Panc1 (cell line): ENCODE measurements around the gene ASPSCR1. TPM values are rescaled to one million over a fixed set of nuclear protein-coding genes. Genes with fewer than 3 reads are reported as not detected.

Experiments used
- ATAC-seq: fragments of 200-7000 bp; cut with Tn5 transposase; 2 replicates; pipeline ENCODE4 v1.9.1; 2020; ENCODE audit warnings: mild to moderate bottlenecking, moderate library complexity
- BruUV-seq: library from RNA; stranded (reverse); fragments of 400-500 nt; replicated peaks from 2 replicates; lab custom pipeline; 2021; lab: Mats Ljungman, UMichigan
- CTCF ChIA-PET: fragments of 300-600 bp; sonication (Branson Sonifier 250); formaldehyde crosslinking; loops from one replicate; lab custom pipeline; 2022; ENCODE audit warnings: antibody characterized with exemption; lab: Charles Lee
- POLR2A ChIA-PET: fragments of 300-600 bp; sonication (Branson Sonifier 250); formaldehyde crosslinking; loops from one replicate; lab custom pipeline; 2022; ENCODE audit warnings: antibody characterized with exemption; lab: Charles Lee
- DNase-seq: peaks from one replicate; pipeline ENCODE4 v3.0.0-alpha.2; 2010; ENCODE audit warnings: low read depth, low spot score
- H3K27ac ChIP-seq: 2 replicates; pipeline ENCODE4 v1.5.1; 2011; ENCODE audit warnings: mild to moderate bottlenecking, low read length, inconsistent platforms
- H3K27me3 ChIP-seq: fragments of 200-500 bp; sonication (Bioruptor generic); 2 replicates; pipeline ENCODE4 v1.6.0; 2014; ENCODE audit warnings: low read length, inconsistent platforms; ENCODE audit not compliant: control insufficient read depth, insufficient read depth
- H3K36me3 ChIP-seq: fragments of 200-500 bp; sonication (Bioruptor generic); 2 replicates; pipeline ENCODE4 v1.5.1; 2014; ENCODE audit warnings: inconsistent platforms, mild to moderate bottlenecking, low read length, moderate library complexity; ENCODE audit not compliant: control insufficient read depth, insufficient read depth
- H3K4me1 ChIP-seq: 2 replicates; pipeline ENCODE4 v1.5.1; 2011; ENCODE audit warnings: inconsistent platforms, mild to moderate bottlenecking, low read length, moderate library complexity; ENCODE audit not compliant: control insufficient read depth, insufficient read depth
- H3K4me3 ChIP-seq, 2 experiments: 2 replicates each; pipeline ENCODE4 v1.5.1; 2011 to 2012; ENCODE audit warnings: low read depth in 2 of 2, low read length in 2 of 2, mild to moderate bottlenecking in 2 of 2, inconsistent platforms in 1 of 2, moderate library complexity in 1 of 2
- H3K9me3 ChIP-seq: fragments of 200-500 bp; sonication (Bioruptor generic); 2 replicates; pipeline ENCODE4 v1.5.1; 2014; ENCODE audit warnings: low read depth, mild to moderate bottlenecking, inconsistent platforms, low read length, moderate library complexity; ENCODE audit not compliant: control insufficient read depth, insufficient read depth
- CTCF ChIP-seq: fragments of 450-650 bp; IDR thresholded peaks from 2 replicates; pipeline ENCODE4 v1.5.1; 2017; ENCODE audit warnings: mild to moderate bottlenecking
- POLR2AphosphoS5 ChIP-seq: IDR thresholded peaks from 2 replicates; pipeline ENCODE4 v1.6.1; 2012; ENCODE audit warnings: mild to moderate bottlenecking, low read depth, low read length, moderate library complexity
- REST ChIP-seq, 2 experiments: IDR thresholded peaks; 2 replicates each; pipeline ENCODE4 v1.6.1; 2011 to 2012; ENCODE audit warnings: low read depth in 2 of 2, control low read depth in 1 of 2, low read length in 1 of 2, mild to moderate bottlenecking in 1 of 2, moderate library complexity in 1 of 2; ENCODE audit not compliant: insufficient read depth in 1 of 2
- SIN3A ChIP-seq: IDR thresholded peaks from 2 replicates; pipeline ENCODE4 v1.6.1; 2012; ENCODE audit warnings: low read depth, mild to moderate bottlenecking, low read length, moderate library complexity, borderline replicate concordance; ENCODE audit not compliant: insufficient read depth
- TCF7L2 ChIP-seq: IDR thresholded peaks from 2 replicates; pipeline ENCODE4 v1.6.1; 2011; ENCODE audit warnings: mild to moderate bottlenecking, low read depth, low read length, inconsistent platforms
- in situ Hi-C: cut with HindIII; loops from 2 replicates; pipeline ENCODE4 v1.10.0; 2016; ENCODE audit warnings: low sequenced_read_pairs, low pct_unique_long_range_greater_than_20kb
- intact Hi-C: fragments of 100-400 bp; cut with micrococcal nuclease; formaldehyde crosslinking; loops from one replicate; pipeline ENCODE4 v1.10.0; 2022; ENCODE audit not compliant: unreplicated experiment
- total RNA-seq: library from RNA; stranded (reverse); gene quantifications from one replicate; pipeline ENCODE4 v1.2.1, GENCODE V29; 2021; ENCODE audit not compliant: unreplicated experiment

The ASPSCR1 gene
- total RNA-seq, 1 experiment from 2014 or later: 64.7 TPM

DNA sequence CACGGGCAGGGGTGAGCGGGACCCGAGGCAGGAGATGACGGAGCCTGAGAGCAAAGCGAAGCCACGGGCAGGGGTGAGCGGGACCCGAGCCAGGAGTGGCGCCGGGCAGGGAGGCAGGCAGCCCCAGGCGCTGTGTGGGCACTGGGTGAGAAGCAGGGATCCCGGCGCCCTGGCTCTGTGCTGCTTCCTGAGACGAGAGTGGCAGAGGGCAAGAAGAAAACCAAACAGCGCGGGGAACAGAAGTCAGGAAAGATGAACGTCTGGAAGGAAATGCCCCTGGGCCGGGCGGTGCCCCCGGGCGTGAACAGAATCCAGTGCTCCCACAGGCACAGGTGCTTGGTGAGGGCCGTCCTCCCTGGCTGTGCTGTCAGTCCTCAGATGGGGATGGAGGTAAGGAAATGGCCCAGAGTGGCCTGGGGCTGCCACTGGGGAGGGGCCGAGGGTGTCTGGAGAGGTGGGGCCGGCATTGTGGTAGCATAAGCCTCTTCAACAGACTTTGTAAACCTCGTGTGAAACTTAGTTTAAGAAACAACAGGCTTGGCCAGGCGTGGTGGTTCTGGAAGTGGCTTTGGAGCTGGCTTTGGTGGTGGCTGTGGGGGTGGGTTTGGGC lies 9.8 kb downstream of the ASPSCR1 start:
- TF ChIP-seq POLR2AphosphoS5 (no peak), SIN3A (no peak), TCF7L2 (no peak), CTCF (no peak), REST (IDR thresholded peaks at IDR 0.05; ENCODE audit: insufficient read depth in 1 of 2, low read depth in 2 of 2, low read length in 1 of 2) (no peak)
- Histone ChIP-seq H3K4me3 (no peak overlapping the region), H3K4me1 (peaks cover 17% of the 10 kb centered on the region), H3K27me3 (no peaks in the 10 kb centered on the region), H3K36me3 (no peaks in the 10 kb centered on the region), H3K9me3 (no peaks in the 10 kb centered on the region), H3K27ac (no peak overlapping the region)
- ATAC-seq: no peak
- in situ Hi-C loops (no loop called here), intact Hi-C loops (no loop called here)
- ChIA-PET POLR2A (no interaction called here), CTCF (no interaction called here)
- BruUV-seq: no TSS peak
- DNase-seq: no peak

GRCh38 chr17:81990836-81991683 lies 13.6 kb downstream of the ASPSCR1 start:
- DNase-seq (no peak), ATAC-seq (peak; percentile 30)
- POLR2A ChIA-PET: interaction anchor here (0.6 kb wide), 1 partner anchor 13 kb away, joined by 3 read pairs; no protein-coding TSS in a partner anchor
- TF ChIP-seq POLR2AphosphoS5 (no peak), SIN3A (no peak), TCF7L2 (no peak)
- CTCF ChIA-PET: interaction anchor here (0.6 kb wide), 1 partner anchor 32 kb away, joined by 3 read pairs; the partner anchor contains the start of genes CENPX and LRRC45
- H3K27me3 ChIP-seq: no peaks in the 10 kb centered on the region
- H3K36me3 ChIP-seq: no peaks in the 10 kb centered on the region
- H3K4me1 ChIP-seq: peaks cover 20% of the 10 kb centered on the region
- no TSS peak for BruUV-seq
- in situ Hi-C loops (no loop called here), intact Hi-C loops (no loop called here)
- no peaks in the 10 kb centered on the region for H3K9me3 ChIP-seq
- peak overlapping the region; percentile 40 for H3K27ac ChIP-seq
- no peak overlapping the region for H3K4me3 ChIP-seq
